Measurements from ENCODE around the gene TUBB4B. TPM values are rescaled to one million over a fixed set of nuclear protein-coding genes. Genes with fewer than 3 reads are reported as not detected.

The TUBB4B gene
- total RNA-seq, 1 experiment from 2014 or later: 360 TPM

DNA sequence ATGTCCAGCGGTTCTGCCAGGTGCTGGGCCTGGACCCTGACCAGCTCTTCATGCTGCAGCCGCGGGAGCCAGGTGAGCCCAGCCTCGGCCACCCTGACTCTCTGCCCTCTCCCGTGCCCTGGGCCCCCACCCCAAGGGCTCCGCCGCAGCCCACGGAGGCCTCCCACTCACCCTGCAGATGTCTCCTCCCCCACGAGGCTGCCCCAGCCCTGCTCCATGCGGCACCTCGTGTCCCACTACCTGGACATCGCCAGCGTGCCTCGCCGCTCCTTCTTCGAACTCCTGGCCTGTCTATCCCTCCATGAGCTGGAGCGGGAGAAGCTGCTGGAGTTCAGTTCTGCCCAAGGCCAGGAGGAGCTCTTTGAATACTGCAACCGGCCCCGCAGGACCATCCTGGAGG is 26.5 kb upstream of the TUBB4B start:
- CTCF ChIA-PET: interaction anchor here (1.1 to 1.7 kb wide), 3 partner anchors 9 to 19 kb away, joined by 3 to 4 read pairs (median 4); partner anchors contain the start of gene RNF224
- Mint-ChIP-seq H3K27ac (ENCODE audit: unreplicated experiment) (no peak overlapping the region), H3K4me3 (ENCODE audit: low read depth, unreplicated experiment) (no peak overlapping the region), H3K9me3 (ENCODE audit: low read depth, unreplicated experiment) (no peaks in the 10 kb centered on the region), H3K36me3 (ENCODE audit: insufficient read depth, unreplicated experiment) (peaks cover 40% of the 10 kb centered on the region), H3K27me3 (ENCODE audit: unreplicated experiment) (no peaks in the 10 kb centered on the region), H3K4me1 (ENCODE audit: low read depth, unreplicated experiment) (no peaks in the 10 kb centered on the region)
- intact Hi-C loops (cut with micrococcal nuclease; ENCODE audit: unreplicated experiment): no loop called here
- DNase-seq: no peak
- TF ChIP-seq, protein P1, sequence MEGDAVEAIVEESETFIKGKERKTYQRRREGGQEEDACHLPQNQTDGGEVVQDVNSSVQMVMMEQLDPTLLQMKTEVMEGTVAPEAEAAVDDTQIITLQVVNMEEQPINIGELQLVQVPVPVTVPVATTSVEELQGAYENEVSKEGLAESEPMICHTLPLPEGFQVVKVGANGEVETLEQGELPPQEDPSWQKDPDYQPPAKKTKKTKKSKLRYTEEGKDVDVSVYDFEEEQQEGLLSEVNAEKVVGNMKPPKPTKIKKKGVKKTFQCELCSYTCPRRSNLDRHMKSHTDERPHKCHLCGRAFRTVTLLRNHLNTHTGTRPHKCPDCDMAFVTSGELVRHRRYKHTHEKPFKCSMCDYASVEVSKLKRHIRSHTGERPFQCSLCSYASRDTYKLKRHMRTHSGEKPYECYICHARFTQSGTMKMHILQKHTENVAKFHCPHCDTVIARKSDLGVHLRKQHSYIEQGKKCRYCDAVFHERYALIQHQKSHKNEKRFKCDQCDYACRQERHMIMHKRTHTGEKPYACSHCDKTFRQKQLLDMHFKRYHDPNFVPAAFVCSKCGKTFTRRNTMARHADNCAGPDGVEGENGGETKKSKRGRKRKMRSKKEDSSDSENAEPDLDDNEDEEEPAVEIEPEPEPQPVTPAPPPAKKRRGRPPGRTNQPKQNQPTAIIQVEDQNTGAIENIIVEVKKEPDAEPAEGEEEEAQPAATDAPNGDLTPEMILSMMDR (IDR thresholded peaks at IDR 0.05; ENCODE audit: unreplicated experiment): no peak
- BruUV-seq (replicated peaks): no TSS peak

DNA sequence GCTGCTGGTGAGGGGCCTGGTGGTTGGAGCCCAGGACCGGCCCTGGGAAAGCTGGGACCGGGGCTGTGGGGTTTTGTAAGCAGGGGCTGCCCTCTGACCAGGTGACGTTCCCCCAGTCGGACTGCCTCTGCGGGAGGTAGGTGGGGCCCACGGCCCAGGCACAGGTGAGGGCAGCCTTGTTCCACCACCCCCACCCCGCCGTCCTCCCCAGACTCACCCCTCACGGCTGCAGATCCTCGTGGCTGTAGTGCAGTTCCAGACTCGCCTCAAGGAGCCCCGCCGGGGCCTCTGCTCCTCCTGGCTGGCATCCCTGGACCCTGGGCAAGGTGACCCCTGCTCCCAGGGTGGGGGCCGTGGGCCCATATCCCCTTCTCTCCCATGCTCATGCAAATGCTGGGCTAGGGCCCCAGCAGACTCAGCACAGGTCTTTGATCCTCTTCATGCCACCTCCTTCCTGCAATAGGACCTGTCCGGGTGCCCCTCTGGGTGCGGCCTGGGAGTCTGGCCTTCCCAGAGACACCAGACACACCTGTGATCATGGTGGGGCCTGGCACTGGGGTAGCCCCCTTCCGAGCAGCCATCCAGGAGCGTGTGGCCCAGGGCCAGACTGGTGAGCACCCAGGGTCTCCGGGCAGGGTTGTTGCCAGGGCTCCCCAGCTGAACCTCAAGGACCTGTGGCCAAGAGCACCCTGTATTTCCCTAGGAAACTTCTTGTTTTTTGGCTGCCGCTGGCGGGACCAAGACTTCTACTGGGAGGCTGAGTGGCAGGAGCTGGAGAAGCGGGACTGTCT is 25.7 kb upstream of the TUBB4B start:
- no peak for DNase-seq
- Mint-ChIP-seq H3K27me3 (ENCODE audit: unreplicated experiment) (no peaks in the 10 kb centered on the region), H3K4me1 (ENCODE audit: low read depth, unreplicated experiment) (no peaks in the 10 kb centered on the region), H3K4me3 (ENCODE audit: low read depth, unreplicated experiment) (no peak overlapping the region), H3K27ac (ENCODE audit: unreplicated experiment) (no peak overlapping the region), H3K9me3 (ENCODE audit: low read depth, unreplicated experiment) (no peaks in the 10 kb centered on the region), H3K36me3 (ENCODE audit: insufficient read depth, unreplicated experiment) (peaks cover 46% of the 10 kb centered on the region)
- CTCF ChIA-PET: interaction anchor here (1.1 to 1.7 kb wide), 3 partner anchors 8 to 20 kb away, joined by 3 to 4 read pairs (median 4); partner anchors contain the start of gene RNF224
- no TSS peak for BruUV-seq (replicated peaks)
- TF ChIP-seq, protein P1 (IDR thresholded peaks at IDR 0.05; ENCODE audit: unreplicated experiment): no peak
- intact Hi-C loops (cut with micrococcal nuclease; ENCODE audit: unreplicated experiment): no loop called here

GRCh38 chr9:137216188-137216965 is 24.7 kb upstream of the TUBB4B start:
- peaks cover 44% of the 10 kb centered on the region for H3K36me3 Mint-ChIP-seq (ENCODE audit: insufficient read depth, unreplicated experiment)
- no peaks in the 10 kb centered on the region for H3K4me1 Mint-ChIP-seq (ENCODE audit: low read depth, unreplicated experiment)
- no peak overlapping the region for H3K4me3 Mint-ChIP-seq (ENCODE audit: low read depth, unreplicated experiment)
- intact Hi-C loops (cut with micrococcal nuclease; ENCODE audit: unreplicated experiment): no loop called here
- H3K27ac Mint-ChIP-seq (ENCODE audit: unreplicated experiment): no peak overlapping the region
- BruUV-seq (replicated peaks): no TSS peak
- H3K27me3 Mint-ChIP-seq (ENCODE audit: unreplicated experiment): no peaks in the 10 kb centered on the region
- no peaks in the 10 kb centered on the region for H3K9me3 Mint-ChIP-seq (ENCODE audit: low read depth, unreplicated experiment)
- CTCF ChIA-PET: interaction anchor here (0.6 kb wide), 1 partner anchor 80 kb away, joined by 3 read pairs; no protein-coding TSS in a partner anchor
- TF ChIP-seq, protein P1 (IDR thresholded peaks at IDR 0.05; ENCODE audit: unreplicated experiment): no peak
- no peak for DNase-seq

DNA sequence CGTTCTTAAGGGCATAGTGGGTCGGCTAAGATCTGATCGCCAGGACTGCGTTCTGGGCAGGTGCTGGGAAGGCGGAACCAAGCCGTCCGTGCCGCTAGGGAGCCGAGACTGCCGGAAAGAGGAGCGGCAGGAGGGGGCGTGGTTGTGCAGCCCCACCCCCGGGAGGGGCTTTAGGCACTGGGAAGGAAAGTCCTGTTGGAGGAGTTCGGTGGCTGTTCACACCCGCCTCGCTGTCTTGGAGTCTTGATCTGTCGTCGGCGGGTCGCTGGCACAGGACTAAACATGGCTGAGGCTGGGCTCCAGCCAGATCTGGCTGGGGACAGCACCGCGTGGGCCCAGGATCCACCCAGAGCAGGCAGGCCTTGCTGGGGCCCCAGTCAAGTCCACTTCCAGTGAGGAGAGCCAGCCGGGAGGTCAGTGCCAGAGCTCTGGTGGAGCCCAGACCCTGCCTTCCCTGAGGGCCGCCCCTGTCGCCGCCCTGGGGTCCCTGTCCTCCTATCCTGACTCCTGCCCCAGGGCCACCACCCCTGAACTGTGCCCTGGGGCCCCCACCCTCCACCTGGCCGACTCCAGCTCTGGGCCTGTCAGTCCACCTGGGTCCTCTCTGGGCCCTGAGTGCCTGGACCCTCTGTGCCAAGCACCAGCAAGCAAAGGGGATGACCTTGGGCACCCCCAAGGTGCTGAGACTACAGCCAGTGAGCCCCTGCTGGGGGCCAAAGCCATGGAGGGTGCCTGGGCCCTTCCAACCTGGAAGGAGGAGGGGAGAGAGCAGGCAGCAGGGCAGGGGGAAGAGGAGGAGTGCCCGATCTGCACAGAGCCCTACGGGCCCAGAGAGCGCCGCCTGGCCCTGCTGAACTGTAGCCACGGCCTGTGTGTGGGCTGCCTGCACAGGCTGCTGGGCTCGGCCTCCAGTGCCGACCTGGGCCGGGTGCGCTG is 23.5 kb upstream of the TUBB4B start:
- TF ChIP-seq, protein P1 (IDR thresholded peaks at IDR 0.05; ENCODE audit: unreplicated experiment): no peak
- DNase-seq: peak; percentile 87
- TSS peak; percentile 24 for BruUV-seq (replicated peaks)

More for the DNA sequence above, 23.5 kb upstream of the TUBB4B start:
- intact Hi-C loops (cut with micrococcal nuclease; ENCODE audit: unreplicated experiment): no loop called here
- H3K4me1 Mint-ChIP-seq (ENCODE audit: low read depth, unreplicated experiment): no peaks in the 10 kb centered on the region
- CTCF ChIA-PET: no interaction called here
- H3K27ac Mint-ChIP-seq (ENCODE audit: unreplicated experiment): peak overlapping the region; percentile 36
- H3K36me3 Mint-ChIP-seq (ENCODE audit: insufficient read depth, unreplicated experiment): peaks cover 41% of the 10 kb centered on the region
- H3K4me3 Mint-ChIP-seq (ENCODE audit: low read depth, unreplicated experiment): peak overlapping the region; percentile 63
- H3K9me3 Mint-ChIP-seq (ENCODE audit: low read depth, unreplicated experiment): no peaks in the 10 kb centered on the region
- H3K27me3 Mint-ChIP-seq (ENCODE audit: unreplicated experiment): no peaks in the 10 kb centered on the region
